Endothelial cell of umbilical vein (primary cell): Measurements from ENCODE around the gene OPN1MW3. TPM values are rescaled to one million over a fixed set of nuclear protein-coding genes. Genes with fewer than 3 reads are reported as not detected.

Source experiments
- BruUV-seq: library from RNA; stranded (reverse); fragments of 400-500 nt; replicated peaks from 2 replicates; lab custom pipeline; 2021; lab: Mats Ljungman, UMichigan
- CTCF ChIA-PET: fragments of 300-600, 350-600 bp; sonication (Branson Sonifier 250); formaldehyde crosslinking; loops from one replicate; lab custom pipeline; 2021; ENCODE audit warnings: antibody characterized with exemption, inconsistent platforms; lab: Charles Lee
- POLR2A ChIA-PET: fragments of 300-600, 350-600 bp; sonication (Branson Sonifier 250); formaldehyde crosslinking; loops from one replicate; lab custom pipeline; 2021; ENCODE audit warnings: antibody characterized with exemption, inconsistent platforms; lab: Charles Lee
- DNase-seq: peaks from one replicate; pipeline ENCODE4 v3.0.0-alpha.2; 2011; ENCODE audit warnings: low read depth, low spot score
- FAIRE-seq: peaks from 2 replicates; lab custom pipeline; 2011; peaks lifted over from hg19 to GRCh38; lab: Jason Lieb, UNC
- H2AFZ ChIP-seq: 2 replicates; pipeline ENCODE4 v1.6.0; 2012; ENCODE audit warnings: low read depth, low read length, control low read depth, inconsistent platforms
- H3K27ac ChIP-seq: 2 replicates; pipeline ENCODE4 v1.5.1; 2011; ENCODE audit warnings: low read depth, mild to moderate bottlenecking, control low read depth, low read length, moderate library complexity; ENCODE audit not compliant: insufficient read depth
- H3K27me3 ChIP-seq, 2 experiments: 2 replicates each; pipeline versions ENCODE4 v1.6.0 to v1.6.1; 2011; ENCODE audit warnings: low read length in 2 of 2, mixed read lengths in 1 of 2; ENCODE audit not compliant: control insufficient read depth in 2 of 2, insufficient read depth in 2 of 2
- H3K36me3 ChIP-seq, 2 experiments: 2 replicates in 1 of 2; 3 replicates in 1 of 2; pipeline ENCODE4 v1.5.1; 2011; ENCODE audit warnings: low read length in 2 of 2, mild to moderate bottlenecking in 1 of 2, moderate library complexity in 1 of 2; ENCODE audit not compliant: control insufficient read depth in 2 of 2, insufficient read depth in 2 of 2; ENCODE audit errors: extremely low read depth in 1 of 2
- H3K4me1 ChIP-seq: 3 replicates; pipeline ENCODE4 v1.5.1; 2011; ENCODE audit warnings: mild to moderate bottlenecking, low read length; ENCODE audit not compliant: control insufficient read depth, insufficient read depth; ENCODE audit errors: extremely low read depth
- H3K4me2 ChIP-seq: 2 replicates; pipeline ENCODE4 v1.6.1; 2011; ENCODE audit warnings: low read length, control low read depth, mixed read lengths; ENCODE audit not compliant: insufficient read depth
- H3K4me3 ChIP-seq, 3 experiments: fragments of 200-600 bp in 1 of 3; sonication (generic), shearing (Covaris generic) in 1 of 3; replicated peaks in 1 of 3; 2 replicates each; pipeline ENCODE4 v1.5.1; 2011 to 2016; ENCODE audit warnings: control low read depth in 3 of 3, low read length in 3 of 3, mild to moderate bottlenecking in 2 of 3, inconsistent platforms in 1 of 3, low read depth in 1 of 3, moderate library complexity in 1 of 3; ENCODE audit not compliant: insufficient read depth in 1 of 3
- H3K79me2 ChIP-seq: 2 replicates; pipeline ENCODE4 v1.6.0; 2012; ENCODE audit warnings: low read length, inconsistent platforms; ENCODE audit not compliant: control insufficient read depth, insufficient read depth
- H3K9ac ChIP-seq: replicated peaks from 2 replicates; pipeline ENCODE3; 2011; ENCODE audit warnings: low read length, control low read depth; ENCODE audit not compliant: insufficient read depth; ENCODE audit errors: extremely low read depth
- H3K9me1 ChIP-seq: replicated peaks from 3 replicates; pipeline ENCODE4 v1.6.0; 2011; ENCODE audit warnings: mild to moderate bottlenecking, low read length; ENCODE audit not compliant: control insufficient read depth, insufficient read depth; ENCODE audit errors: extremely low read depth
- H3K9me3 ChIP-seq: replicated peaks from 2 replicates; pipeline ENCODE4 v1.5.1; 2012; ENCODE audit warnings: low read length, inconsistent platforms; ENCODE audit not compliant: control insufficient read depth, insufficient read depth
- H4K20me1 ChIP-seq: replicated peaks from 2 replicates; pipeline ENCODE3; 2011; ENCODE audit warnings: mild to moderate bottlenecking, low read length; ENCODE audit not compliant: control insufficient read depth, insufficient read depth; ENCODE audit errors: extremely low read depth
- EZH2 ChIP-seq: IDR thresholded peaks from 2 replicates; pipeline ENCODE4 v1.6.1; 2012; ENCODE audit warnings: borderline replicate concordance, low read depth, mild to moderate bottlenecking, moderate library complexity, low read length, inconsistent platforms; ENCODE audit not compliant: severe bottlenecking
- FOS ChIP-seq: IDR thresholded peaks from 2 replicates; pipeline ENCODE4 v1.6.1; 2011; ENCODE audit warnings: mild to moderate bottlenecking, low read length, moderate library complexity, borderline replicate concordance; ENCODE audit not compliant: insufficient read depth
- GATA2 ChIP-seq: IDR thresholded peaks from 2 replicates; pipeline ENCODE4 v1.7.0; 2011; ENCODE audit warnings: low read depth, mild to moderate bottlenecking, moderate library complexity, mixed read lengths, low read length; ENCODE audit not compliant: insufficient read length, insufficient read depth
- JUN ChIP-seq: IDR thresholded peaks from 2 replicates; pipeline ENCODE4 v1.6.1; 2011; ENCODE audit warnings: borderline replicate concordance, low read depth; ENCODE audit not compliant: insufficient read length, insufficient read depth
- MYC ChIP-seq: IDR thresholded peaks from one replicate; pipeline ENCODE4 v1.6.1; 2011; ENCODE audit warnings: mild to moderate bottlenecking, low read depth, low read length
- POLR2A ChIP-seq: IDR thresholded peaks from 2 replicates; pipeline ENCODE4 v1.6.1; 2012; ENCODE audit warnings: low read depth, mild to moderate bottlenecking, control low read depth, low read length
- POLR2AphosphoS5 ChIP-seq: IDR thresholded peaks from 2 replicates; pipeline ENCODE4 v1.6.1; 2012; ENCODE audit warnings: low read depth, mild to moderate bottlenecking, control low read depth, low read length, moderate library complexity; ENCODE audit not compliant: insufficient read depth
- dilution Hi-C: fragments of 300-500 bp; cut with MboI; formaldehyde crosslinking; loops from one replicate; pipeline ENCODE4 v1.15.0; 2019; ENCODE audit warnings: low sequenced_read_pairs; ENCODE audit not compliant: extremely low pct_ligation_motif_present
- intact Hi-C: fragments of 100-400 bp; cut with micrococcal nuclease; formaldehyde crosslinking; loops from one replicate; pipeline ENCODE4 v1.10.0; 2022
- polyA plus RNA-seq, 4 experiments: library from polyadenylated mRNA; depleted of rRNA in 3 of 4; stranded (reverse) in 3 of 4; unstranded in 1 of 4; fragments of >200 nt; gene quantifications; 2 replicates each; pipeline versions ENCODE4 v1.2.1 to v1.2.3, GENCODE V29; 2011 to 2012; ENCODE audit warnings: missing spikeins in 1 of 4
- total RNA-seq: library from RNA; stranded (reverse); gene quantifications from 2 replicates; pipeline ENCODE4 v1.2.3, GENCODE V29; 2021
- TF ChIP-seq, protein P1 (sequence below), 2 donors: IDR thresholded peaks; 1 replicate in 1 of 2; 2 replicates in 1 of 2; pipeline ENCODE4 v1.5.1; 2011; ENCODE audit warnings: low read length in 2 of 2, mild to moderate bottlenecking in 2 of 2, moderate library complexity in 2 of 2, control low read depth in 1 of 2, inconsistent platforms in 1 of 2, low read depth in 1 of 2; ENCODE audit not compliant: insufficient read depth in 1 of 2; ENCODE audit errors: extremely low read depth in 1 of 2
- TF ChIP-seq, protein P2 (sequence below): IDR thresholded peaks from 2 replicates; pipeline ENCODE4 v1.6.1; 2011; ENCODE audit not compliant: insufficient read depth, insufficient read length

OPN1MW3 gene
- total and polyA plus RNA-seq, 2 donors (not counting 3 experiments of a cell fraction or from before 2014, with no cell fraction given): not detected

DNA sequence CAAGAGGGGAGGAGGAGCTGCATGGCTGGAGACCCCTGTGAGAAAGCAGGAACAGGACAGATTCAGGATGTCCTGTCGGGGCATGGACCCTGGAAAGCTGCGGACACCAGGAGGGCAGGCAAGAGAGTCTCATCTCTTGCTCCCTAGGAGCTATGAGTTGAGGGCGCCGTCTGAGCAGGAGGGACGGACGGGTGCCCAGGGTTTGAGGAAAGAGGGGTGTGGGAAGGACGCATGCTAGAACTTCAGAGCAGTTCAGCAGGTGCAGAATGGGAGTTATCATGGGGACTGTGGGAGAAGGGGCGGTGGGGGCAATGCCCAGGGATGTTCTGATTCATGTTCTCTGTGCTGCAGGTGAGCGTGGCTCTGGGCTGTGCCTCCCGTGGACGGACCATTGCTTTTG lies 63.0 kb downstream of the OPN1MW3 start:
- Histone ChIP-seq H3K9me3 (no peaks in the 10 kb centered on the region), H3K4me3 (no peak overlapping the region), H3K9ac (no peak overlapping the region), H2AFZ (no peak overlapping the region), H3K4me1 (peaks cover 3% of the 10 kb centered on the region), H3K27ac (no peak overlapping the region), H4K20me1 (no peaks in the 10 kb centered on the region), H3K79me2 (no peaks in the 10 kb centered on the region), H3K36me3 (no peaks in the 10 kb centered on the region), H3K27me3 (no peaks in the 10 kb centered on the region), H3K9me1 (no peaks in the 10 kb centered on the region), H3K4me2 (no peak overlapping the region)
- POLR2A ChIA-PET: no interaction called here
- DNase-seq: no peak
- dilution Hi-C loops: no loop called here
- BruUV-seq: no TSS peak
- intact Hi-C loops: no loop called here
- TF ChIP-seq GATA2: no peak
- no peak for TF ChIP-seq EZH2
- TF ChIP-seq MYC: no peak
- TF ChIP-seq POLR2AphosphoS5: no peak
- no peak for TF ChIP-seq POLR2A
- TF ChIP-seq, protein P1, sequence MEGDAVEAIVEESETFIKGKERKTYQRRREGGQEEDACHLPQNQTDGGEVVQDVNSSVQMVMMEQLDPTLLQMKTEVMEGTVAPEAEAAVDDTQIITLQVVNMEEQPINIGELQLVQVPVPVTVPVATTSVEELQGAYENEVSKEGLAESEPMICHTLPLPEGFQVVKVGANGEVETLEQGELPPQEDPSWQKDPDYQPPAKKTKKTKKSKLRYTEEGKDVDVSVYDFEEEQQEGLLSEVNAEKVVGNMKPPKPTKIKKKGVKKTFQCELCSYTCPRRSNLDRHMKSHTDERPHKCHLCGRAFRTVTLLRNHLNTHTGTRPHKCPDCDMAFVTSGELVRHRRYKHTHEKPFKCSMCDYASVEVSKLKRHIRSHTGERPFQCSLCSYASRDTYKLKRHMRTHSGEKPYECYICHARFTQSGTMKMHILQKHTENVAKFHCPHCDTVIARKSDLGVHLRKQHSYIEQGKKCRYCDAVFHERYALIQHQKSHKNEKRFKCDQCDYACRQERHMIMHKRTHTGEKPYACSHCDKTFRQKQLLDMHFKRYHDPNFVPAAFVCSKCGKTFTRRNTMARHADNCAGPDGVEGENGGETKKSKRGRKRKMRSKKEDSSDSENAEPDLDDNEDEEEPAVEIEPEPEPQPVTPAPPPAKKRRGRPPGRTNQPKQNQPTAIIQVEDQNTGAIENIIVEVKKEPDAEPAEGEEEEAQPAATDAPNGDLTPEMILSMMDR (IDR thresholded peaks at IDR 0.05; ENCODE audit: extremely low read depth in 1 of 2, insufficient read depth in 1 of 2, low read depth in 1 of 2, low read length in 2 of 2): no peak
- TF ChIP-seq, protein P2, sequence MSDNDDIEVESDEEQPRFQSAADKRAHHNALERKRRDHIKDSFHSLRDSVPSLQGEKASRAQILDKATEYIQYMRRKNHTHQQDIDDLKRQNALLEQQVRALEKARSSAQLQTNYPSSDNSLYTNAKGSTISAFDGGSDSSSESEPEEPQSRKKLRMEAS: no peak
- no peak for TF ChIP-seq FOS
- TF ChIP-seq JUN: no peak
- CTCF ChIA-PET: no interaction called here
- FAIRE-seq: no peak

Other genes starting within 250 kb of the OPN1MW3 start
- 136 and 138 TPM in 2 replicates for gene IRAK1, start 237.7 kb upstream of the OPN1MW3 start, total RNA-seq
- gene IRAK1, start 237.7 kb upstream of the OPN1MW3 start, polyA plus RNA-seq: 63.6 and 74.7 TPM in 2 replicates
- gene MECP2, start 159.9 kb upstream of the OPN1MW3 start, total RNA-seq: 40.9 and 45.3 TPM in 2 replicates
- 7.7 and 9.0 TPM in 2 replicates for gene MECP2, start 159.9 kb upstream of the OPN1MW3 start, polyA plus RNA-seq
- not detected in 2 replicates for gene OPN1LW, start 113.3 kb upstream of the OPN1MW3 start, total RNA-seq
- gene OPN1LW, start 113.3 kb upstream of the OPN1MW3 start, polyA plus RNA-seq: not detected in 2 replicates
- not detected in 2 replicates for gene OPN1MW, start 75.0 kb upstream of the OPN1MW3 start, total RNA-seq
- gene OPN1MW, start 75.0 kb upstream of the OPN1MW3 start, polyA plus RNA-seq: 0.10 TPM in 1 of 2 replicates, not detected in the other
- not detected in 2 replicates for gene OPN1MW2, start 37.8 kb upstream of the OPN1MW3 start, total RNA-seq
- gene OPN1MW2, start 37.8 kb upstream of the OPN1MW3 start, polyA plus RNA-seq: not detected in 2 replicates
- gene TEX28, start 37.5 kb downstream of the OPN1MW3 start, total RNA-seq: not detected in 2 replicates
- not detected in 2 replicates for gene TEX28, start 37.5 kb downstream of the OPN1MW3 start, polyA plus RNA-seq
- gene TKTL1, start 38.2 kb downstream of the OPN1MW3 start, total RNA-seq: not detected in 2 replicates
- 0.03 TPM in 1 of 2 replicates, not detected in the other for gene TKTL1, start 38.2 kb downstream of the OPN1MW3 start, polyA plus RNA-seq
- 1,474 and 1,671 TPM in 2 replicates for gene FLNA, start 117.1 kb downstream of the OPN1MW3 start, total RNA-seq
- 658 and 817 TPM in 2 replicates for gene FLNA, start 117.1 kb downstream of the OPN1MW3 start, polyA plus RNA-seq
- gene EMD, start 121.7 kb downstream of the OPN1MW3 start, total RNA-seq: 71.5 and 76.8 TPM in 2 replicates
- gene EMD, start 121.7 kb downstream of the OPN1MW3 start, polyA plus RNA-seq: 47.0 and 50.6 TPM in 2 replicates
- gene RPL10, start 140.8 kb downstream of the OPN1MW3 start, total RNA-seq: 2,493 and 2,979 TPM in 2 replicates
- 6,375 and 7,586 TPM in 2 replicates for gene RPL10, start 140.8 kb downstream of the OPN1MW3 start, polyA plus RNA-seq
- gene DNASE1L1, start 151.7 kb downstream of the OPN1MW3 start, total RNA-seq: 47.5 and 61.5 TPM in 2 replicates
- 84.9 and 90.8 TPM in 2 replicates for gene DNASE1L1, start 151.7 kb downstream of the OPN1MW3 start, polyA plus RNA-seq
- gene TAFAZZIN, start 154.0 kb downstream of the OPN1MW3 start, total RNA-seq: 43.4 and 46.6 TPM in 2 replicates
- gene TAFAZZIN, start 154.0 kb downstream of the OPN1MW3 start, polyA plus RNA-seq: 33.8 and 37.2 TPM in 2 replicates
- gene ATP6AP1, start 171.1 kb downstream of the OPN1MW3 start, total RNA-seq: 136 and 145 TPM in 2 replicates
- 322 and 393 TPM in 2 replicates for gene ATP6AP1, start 171.1 kb downstream of the OPN1MW3 start, polyA plus RNA-seq
- 128 and 131 TPM in 2 replicates for gene GDI1, start 179.6 kb downstream of the OPN1MW3 start, total RNA-seq
- gene GDI1, start 179.6 kb downstream of the OPN1MW3 start, polyA plus RNA-seq: 247 and 267 TPM in 2 replicates
- gene FAM50A, start 186.6 kb downstream of the OPN1MW3 start, total RNA-seq: 111 and 123 TPM in 2 replicates
- 66.6 and 75.9 TPM in 2 replicates for gene FAM50A, start 186.6 kb downstream of the OPN1MW3 start, polyA plus RNA-seq
- 58.3 and 58.6 TPM in 2 replicates for gene PLXNA3, start 200.7 kb downstream of the OPN1MW3 start, total RNA-seq
- 56.8 and 63.2 TPM in 2 replicates for gene PLXNA3, start 200.7 kb downstream of the OPN1MW3 start, polyA plus RNA-seq
- 14.3 and 17.8 TPM in 2 replicates for gene LAGE3, start 221.7 kb downstream of the OPN1MW3 start, total RNA-seq
- 31.9 and 47.8 TPM in 2 replicates for gene LAGE3, start 221.7 kb downstream of the OPN1MW3 start, polyA plus RNA-seq
- gene UBL4A, start 229.0 kb downstream of the OPN1MW3 start, total RNA-seq: 27.2 and 31.4 TPM in 2 replicates
- gene UBL4A, start 229.0 kb downstream of the OPN1MW3 start, polyA plus RNA-seq: 25.3 and 28.3 TPM in 2 replicates
- 19.7 and 22.6 TPM in 2 replicates for gene SLC10A3, start 233.0 kb downstream of the OPN1MW3 start, total RNA-seq
- gene SLC10A3, start 233.0 kb downstream of the OPN1MW3 start, polyA plus RNA-seq: 21.9 and 30.8 TPM in 2 replicates